Midbrain (tissue), 1 donor: Measurements from ENCODE around the gene TMEM258.

Experiments used
- DNase-seq: peaks from one replicate; lab custom pipeline; 2025; lab: John Stamatoyannopoulos, UW

The TMEM258 gene

DNA sequence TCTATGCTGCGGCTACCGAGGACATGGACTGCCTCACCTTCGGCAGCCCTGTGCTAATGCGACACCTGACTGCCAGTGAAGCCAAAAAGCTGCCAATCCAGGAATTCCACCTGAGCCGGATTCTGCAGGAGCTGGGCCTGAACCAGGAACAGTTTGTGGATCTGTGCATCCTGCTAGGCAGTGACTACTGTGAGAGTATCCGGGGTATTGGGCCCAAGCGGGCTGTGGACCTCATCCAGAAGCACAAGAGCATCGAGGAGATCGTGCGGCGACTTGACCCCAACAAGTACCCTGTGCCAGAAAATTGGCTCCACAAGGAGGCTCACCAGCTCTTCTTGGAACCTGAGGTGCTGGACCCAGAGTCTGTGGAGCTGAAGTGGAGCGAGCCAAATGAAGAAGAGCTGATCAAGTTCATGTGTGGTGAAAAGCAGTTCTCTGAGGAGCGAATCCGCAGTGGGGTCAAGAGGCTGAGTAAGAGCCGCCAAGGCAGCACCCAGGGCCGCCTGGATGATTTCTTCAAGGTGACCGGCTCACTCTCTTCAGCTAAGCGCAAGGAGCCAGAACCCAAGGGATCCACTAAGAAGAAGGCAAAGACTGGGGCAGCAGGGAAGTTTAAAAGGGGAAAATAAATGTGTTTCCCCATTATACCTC lies 3.6 kb upstream of the TMEM258 start:
- no peak for DNase-seq

DNA sequence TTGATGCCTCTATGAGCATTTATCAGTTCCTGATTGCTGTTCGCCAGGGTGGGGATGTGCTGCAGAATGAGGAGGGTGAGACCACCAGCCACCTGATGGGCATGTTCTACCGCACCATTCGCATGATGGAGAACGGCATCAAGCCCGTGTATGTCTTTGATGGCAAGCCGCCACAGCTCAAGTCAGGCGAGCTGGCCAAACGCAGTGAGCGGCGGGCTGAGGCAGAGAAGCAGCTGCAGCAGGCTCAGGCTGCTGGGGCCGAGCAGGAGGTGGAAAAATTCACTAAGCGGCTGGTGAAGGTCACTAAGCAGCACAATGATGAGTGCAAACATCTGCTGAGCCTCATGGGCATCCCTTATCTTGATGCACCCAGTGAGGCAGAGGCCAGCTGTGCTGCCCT lies 3.1 kb upstream of the TMEM258 start:
- DNase-seq, result no peak

DNA sequence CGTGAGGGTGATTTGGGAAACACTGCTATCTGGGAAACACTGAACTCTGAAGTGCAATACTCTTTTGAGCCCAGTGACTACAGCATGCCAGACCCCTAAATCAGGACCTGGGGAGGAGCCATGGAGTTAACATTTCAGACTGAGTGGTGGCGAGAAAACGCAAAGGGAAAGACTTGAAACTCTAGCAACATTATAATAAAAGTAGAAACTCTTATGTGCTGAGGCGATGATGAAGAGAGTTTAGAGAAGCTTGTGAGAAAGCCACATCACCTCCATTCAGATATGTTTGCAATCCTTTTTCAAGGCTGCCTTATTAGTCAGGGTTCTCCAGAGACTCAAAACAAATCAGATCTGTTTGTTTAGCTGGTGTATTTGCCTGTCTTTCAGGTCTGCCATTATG lies 2.2 kb upstream of the TMEM258 start:
- no peak for DNase-seq

DNA sequence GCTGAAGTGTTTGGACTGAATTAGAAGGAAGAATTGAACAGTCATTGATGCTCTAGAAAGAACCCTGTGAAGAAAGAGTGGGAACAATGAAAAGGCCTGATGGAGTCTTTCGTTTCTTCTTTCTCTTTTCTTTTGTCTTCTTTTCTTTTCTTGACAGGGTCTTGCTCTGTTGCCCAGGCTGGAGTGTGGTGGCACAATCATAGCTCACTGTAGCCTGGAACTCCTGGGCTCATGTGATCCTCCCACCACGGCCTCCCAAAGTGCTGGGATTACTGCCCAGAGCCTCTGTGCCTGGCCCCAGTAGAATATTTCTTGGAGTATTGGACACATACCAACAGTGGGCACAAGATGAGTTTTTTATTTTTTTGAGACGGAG lies 1.4 kb upstream of the TMEM258 start:
- DNase-seq, result no peak

DNA sequence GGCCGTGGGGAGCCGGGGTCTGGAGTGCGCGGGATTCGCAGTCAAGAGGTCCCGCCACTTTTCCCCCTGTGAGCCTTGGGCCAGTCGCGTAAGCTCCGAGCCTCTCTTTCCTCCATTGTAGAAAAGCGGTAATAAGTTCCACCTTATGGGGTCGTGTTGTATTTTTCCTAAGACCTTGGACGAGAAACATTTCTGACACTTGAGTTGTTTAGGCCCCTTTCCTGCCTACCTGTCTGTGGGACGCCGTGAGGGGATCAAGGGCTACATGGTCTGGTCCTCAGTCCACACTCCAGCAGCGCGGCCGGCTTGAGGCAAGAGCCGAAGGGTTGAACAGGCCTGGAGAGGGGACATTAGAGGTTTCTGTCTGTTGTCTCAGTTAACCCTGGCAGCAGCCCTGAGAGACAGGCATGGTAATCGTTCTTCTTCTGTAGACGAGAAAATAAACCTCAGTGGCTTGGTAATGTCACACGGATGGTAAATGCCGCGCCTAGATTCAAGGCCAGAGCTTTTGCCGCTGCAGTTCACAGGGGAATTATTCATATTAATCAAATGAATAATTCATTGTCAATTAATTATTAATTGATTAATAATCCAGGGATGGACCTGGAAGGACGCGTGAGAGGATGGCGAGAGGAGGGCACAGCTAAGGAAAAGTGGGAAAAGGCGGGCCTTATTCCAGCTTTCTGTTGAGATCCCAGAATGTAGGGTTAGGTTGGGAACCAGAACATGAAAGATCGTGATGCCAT lies 857 bp upstream of the TMEM258 start:
- DNase-seq, result no peak

DNA sequence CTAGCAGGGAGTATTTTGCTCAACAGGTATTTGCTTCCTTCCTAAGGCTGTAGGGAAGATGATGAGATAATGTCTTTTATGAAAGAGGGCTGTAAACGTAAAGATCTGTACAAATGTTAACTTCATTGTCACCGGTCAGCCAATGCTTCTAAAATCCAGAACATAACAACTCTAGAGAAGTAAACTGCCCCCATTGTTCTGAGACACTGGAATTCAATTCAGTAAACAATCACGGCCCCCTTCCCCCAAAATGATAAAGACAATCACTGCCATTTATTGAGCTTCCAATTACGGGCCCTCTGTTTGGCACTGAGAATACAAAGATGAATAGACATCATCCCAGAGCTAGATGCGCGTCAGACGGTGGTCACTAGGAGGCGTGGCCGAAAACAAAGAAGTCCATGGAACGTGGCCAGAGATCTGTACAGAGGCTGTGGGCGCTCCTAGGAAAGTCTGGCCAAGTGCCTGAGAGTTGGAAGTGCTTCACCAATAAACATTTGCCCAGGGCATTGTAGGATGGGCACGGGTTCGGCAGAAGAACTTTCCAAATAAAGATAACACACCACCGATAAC lies 576 bp downstream of the TMEM258 start:
- DNase-seq, result peak; percentile 92

DNA sequence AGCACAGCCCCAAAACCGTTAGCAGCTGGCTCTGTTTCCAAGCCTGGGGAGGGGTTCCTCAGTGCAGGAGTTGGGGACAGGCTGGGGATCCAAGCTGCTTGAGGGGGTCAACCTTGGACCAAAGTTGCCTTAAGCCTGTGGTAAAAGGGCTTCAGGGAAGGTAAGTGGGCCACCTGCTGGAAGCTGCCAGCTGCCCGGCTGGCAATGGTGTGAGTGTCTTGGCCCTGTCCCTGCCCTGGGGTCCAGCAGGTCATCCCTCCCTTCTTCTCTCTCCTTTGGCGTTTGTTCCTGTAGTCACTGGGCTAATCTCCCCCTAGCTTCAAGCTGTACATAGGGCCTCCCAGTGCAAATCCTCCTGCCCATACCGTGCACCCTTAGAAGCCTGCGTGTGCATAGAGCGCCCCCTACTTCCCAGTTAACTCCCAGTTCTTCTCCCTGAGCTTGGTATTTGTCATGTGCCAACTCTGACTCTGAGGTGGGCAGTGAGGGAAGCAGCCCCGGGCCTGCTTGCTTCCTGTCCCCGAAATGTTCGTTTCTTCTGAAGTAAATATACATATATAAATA lies 4.4 kb downstream of the TMEM258 start:
- DNase-seq, result peak; percentile 74

DNA sequence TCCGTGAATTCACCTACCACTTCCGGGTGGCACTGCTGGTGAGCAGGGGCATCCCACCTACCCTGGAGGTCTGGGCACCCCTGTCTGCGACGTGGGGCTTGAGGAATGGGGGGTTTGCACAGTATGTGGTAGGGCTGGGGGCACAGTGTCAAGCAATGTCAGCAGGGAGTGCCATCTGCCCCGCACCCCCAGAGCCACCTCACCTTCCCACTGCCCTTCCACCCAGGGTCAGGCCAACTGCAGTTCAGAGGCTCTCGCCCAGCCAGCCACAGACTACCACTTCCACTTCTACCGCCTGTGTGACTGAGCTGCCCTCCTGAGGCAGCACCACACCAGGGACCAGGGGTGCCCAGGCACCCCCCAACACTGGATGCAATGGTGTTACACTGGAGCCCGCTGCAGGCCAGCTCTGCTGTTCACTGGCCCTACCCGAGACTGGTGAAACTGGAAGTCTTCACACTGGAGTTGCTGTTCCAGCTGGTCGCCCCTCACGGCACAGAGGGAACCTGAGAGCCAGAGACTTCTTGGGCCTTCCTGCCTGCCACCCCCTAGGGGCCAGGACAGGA lies 6.5 kb downstream of the TMEM258 start:
- DNase-seq, result no peak

DNA sequence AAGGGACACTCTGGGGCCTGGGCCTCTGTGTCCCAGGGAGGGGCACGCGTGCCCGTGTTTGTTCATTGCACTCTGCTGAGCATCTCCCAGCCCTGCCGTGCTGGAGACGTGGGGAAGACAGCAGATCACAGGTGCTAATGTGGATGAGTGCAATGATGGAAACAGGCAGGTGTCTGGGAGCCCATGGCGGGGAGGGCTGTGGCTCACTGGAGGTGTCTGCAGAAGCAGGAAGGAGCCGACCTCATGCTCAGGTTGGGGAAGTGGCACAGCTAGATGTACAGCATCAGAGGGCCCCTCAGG lies 7.9 kb downstream of the TMEM258 start:
- DNase-seq, result no peak

DNA sequence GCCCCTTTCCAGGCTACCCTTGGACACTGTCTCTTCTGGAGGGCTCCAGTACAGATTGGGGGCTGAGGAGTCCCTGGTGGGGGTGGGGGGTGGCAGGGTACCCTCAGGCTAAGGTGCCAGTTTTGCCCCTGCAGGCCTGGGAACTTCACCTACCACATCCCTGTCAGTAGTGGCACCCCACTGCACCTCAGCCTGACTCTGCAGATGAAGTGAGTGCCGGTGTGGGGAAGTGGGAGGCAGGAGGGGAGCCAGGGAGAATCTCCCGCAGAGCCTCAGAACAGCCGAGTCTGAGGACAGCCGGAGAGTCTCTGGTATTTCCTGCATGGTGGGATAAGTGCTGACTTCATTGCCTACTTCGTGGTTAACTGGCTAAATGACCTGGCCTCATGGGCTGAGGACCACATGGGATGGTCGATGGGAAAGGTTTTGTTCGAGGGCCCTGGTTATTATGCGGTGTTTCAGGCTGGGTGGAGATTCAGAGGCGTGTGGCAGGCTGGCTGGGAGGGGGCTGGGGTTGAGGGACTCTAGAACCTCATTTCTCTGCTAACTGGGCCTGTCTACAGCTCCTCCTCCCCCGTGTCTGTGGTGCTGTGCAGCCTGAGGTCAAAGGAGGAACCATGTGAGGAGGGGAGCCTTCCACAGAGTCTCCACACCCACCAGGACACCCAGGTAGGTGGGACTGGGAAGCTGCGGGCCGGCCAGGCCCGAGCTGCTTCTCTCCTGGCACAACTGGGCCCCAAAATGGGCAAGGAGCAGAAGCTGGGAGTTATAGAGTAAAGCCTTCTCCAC lies 8.5 kb downstream of the TMEM258 start:
- no peak for DNase-seq

DNA sequence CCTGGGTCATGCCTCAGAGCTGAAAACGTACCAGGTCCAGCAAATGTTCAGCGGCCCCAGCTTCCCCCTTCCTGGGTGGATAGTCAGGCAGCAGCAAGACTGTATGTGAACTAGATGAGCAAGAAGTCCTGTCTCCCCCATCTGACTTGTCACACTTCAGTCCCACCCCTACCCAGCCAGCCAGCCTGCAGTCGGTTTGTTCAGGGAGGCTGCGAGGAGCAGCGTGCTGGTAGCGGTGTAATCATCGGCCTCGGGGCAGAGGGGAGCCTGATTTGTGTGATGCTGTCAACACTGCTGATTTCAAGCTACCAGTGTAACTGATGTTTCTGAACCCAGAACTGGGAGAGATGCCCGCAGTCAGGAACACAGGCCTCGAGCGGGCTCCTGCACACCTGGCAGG lies 9.6 kb downstream of the TMEM258 start:
- DNase-seq, result no peak

DNA sequence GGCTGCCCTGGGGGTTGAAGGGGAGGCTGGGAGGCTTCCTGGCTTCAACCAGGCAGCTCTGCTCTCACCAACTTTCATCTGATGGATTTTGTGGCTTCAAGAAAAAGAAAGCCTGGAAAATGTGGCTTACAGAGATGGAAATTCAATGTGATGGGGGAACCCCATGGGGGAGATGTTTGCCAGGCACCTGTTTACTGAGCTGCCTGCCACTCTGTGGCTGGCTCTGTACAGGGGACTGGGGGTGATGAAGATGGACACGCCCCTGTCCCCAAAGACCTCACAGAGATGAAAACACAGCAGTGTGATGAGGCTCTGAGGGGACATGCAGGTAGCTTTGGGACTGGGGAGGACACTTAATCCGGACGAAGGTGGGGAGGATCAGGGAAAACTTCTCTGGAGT lies 10.1 kb downstream of the TMEM258 start:
- DNase-seq, result no peak

DNA sequence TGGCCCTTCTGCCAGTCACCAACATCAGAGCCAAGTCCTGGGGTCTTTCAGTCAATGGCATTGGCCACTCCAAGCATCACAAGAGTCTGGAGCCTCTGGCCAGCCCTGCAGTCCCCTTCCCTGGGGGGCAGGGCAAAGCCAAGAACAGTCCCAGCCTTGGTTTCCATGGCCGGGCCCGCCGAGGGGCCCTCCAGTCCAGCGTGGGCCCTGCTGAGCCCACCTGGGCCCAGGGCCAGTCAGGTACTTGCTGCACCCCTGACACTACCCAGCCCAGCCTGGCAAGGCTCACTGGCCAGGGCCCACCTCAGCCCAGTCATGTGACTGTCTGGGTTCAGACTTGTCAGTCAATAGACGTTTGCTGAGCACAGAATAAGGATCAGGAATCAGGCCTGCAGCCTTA lies 10.8 kb downstream of the TMEM258 start:
- no peak for DNase-seq

DNA sequence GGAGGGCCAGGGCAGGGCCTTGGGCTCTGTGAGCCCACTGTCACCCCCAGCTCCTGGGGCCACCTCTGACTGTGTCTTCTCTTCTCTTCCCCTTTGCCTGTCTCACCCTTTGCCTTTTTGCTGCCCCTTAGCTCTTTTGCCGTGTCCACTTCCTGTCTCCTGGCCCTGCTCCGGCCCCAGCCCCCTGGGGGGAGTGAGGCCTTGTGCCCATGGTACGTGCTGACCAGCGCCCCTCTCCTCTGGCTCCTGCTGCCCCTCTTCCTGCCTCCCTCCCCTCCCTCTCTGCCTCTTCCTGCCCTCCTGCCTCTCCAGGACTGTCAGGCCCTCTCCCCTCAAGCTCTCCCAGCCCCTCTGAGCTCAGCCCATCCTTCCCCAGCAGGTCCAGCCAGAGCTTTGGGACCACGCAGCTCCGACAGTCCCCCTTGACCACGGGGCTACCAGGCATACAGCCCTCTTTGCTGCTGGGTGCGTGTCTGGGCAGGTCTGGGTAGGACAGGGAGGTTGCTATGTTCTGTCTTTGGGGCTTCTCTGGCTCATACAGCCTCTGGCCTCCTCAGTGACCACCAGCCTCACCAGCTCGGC lies 11.7 kb downstream of the TMEM258 start:
- DNase-seq, result no peak

DNA sequence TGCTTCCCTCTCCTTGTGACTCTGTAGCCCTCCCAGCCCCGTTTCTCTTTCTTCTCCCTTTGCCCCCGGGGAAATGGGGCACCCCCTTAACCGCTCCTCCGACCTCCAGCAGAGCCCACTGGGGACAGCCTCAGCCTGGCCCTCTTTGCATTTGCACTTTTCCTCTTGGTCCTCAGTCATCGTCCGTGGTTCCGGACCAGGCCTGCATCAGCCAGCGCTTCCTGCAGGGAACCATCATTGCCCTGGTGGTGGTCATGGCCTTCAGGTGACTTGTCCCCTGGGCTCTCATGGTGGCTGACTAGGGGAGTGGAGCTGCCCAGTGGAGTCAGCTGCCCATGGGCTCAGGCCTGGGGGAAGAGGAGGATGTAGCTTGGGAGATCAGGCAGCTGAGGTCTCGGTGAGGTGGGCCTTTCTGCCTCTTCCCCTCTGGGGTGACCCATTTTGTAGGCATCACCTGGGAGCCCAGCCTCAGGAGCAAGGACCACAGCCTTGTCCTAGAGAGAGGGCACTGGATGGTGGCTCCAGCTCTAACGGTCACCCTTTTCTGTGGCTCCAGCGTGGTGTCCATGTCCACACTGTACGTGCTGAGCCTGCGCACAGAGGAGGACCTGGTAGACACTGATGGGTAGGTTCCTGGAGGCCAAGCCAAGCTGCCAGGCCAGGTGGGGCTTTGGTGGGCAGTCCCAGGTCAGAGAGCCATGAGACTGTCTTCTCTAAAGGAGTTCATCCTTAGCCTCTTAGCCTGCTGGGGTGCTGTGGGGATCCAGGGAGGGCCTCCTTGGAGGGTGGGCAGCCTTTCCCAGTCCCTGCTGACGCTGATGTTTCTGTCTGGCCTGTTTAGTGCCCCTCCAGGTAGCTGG lies 12.5 kb downstream of the TMEM258 start:
- no peak for DNase-seq

DNA sequence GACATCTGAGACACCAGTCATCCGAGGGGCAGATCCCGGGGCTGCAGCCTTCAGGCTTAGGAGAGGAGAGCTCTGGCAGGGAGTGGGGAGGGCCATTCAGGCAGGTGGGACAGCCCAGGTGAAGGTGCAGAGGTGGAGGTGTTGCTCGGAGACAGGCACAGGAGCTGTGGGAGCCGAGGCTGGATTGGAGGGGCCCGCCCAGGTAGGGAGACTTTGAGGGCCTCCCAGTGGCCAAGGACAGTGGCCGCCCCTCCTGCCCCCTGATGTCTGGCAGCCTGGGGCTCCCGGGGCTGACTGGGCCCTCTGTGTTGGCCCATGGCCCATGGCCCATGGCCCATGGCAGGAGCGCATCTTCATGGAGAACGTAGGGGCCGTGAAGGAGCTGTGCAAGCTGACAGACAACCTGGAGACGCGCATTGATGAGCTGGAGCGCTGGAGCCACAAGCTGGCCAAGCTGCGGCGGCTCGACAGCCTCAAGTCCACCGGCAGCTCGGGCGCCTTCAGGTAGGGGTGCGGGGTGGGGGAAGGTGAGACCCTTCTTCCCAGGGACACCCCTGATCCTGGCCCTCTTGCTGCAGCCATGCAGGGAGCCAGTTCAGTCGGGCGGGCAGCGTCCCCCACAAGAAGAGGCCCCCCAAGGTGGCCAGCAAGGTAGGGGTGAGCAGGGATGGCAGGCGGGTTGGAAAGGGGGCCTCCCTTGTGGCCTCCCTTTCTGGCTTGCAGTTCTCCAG lies 13.3 kb downstream of the TMEM258 start:
- no peak for DNase-seq

DNA sequence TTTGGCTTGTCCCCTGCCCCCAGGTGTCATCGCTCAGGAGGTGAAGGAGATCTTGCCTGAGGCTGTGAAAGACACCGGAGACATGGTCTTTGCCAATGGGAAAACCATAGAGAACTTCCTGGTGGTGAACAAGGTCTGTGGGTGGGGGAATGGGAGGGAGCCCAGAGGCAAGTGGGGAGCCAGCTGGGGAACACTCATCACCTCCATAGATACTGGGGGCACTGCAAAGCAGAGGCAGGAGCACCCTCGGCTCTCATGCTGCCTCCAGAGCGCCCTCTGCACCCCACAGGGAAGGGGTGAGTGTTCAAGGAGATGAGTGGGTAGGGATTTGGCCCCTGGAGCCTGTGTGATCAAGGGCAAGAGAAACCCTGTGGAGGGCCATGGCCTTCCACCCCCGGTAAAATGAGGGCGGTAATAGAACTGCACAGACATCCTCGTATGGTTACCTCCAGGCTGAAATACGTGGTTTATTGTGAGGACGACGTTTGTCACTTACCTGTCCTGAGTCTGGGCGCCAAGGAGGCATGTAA lies 14.0 kb downstream of the TMEM258 start:
- no peak for DNase-seq

DNA sequence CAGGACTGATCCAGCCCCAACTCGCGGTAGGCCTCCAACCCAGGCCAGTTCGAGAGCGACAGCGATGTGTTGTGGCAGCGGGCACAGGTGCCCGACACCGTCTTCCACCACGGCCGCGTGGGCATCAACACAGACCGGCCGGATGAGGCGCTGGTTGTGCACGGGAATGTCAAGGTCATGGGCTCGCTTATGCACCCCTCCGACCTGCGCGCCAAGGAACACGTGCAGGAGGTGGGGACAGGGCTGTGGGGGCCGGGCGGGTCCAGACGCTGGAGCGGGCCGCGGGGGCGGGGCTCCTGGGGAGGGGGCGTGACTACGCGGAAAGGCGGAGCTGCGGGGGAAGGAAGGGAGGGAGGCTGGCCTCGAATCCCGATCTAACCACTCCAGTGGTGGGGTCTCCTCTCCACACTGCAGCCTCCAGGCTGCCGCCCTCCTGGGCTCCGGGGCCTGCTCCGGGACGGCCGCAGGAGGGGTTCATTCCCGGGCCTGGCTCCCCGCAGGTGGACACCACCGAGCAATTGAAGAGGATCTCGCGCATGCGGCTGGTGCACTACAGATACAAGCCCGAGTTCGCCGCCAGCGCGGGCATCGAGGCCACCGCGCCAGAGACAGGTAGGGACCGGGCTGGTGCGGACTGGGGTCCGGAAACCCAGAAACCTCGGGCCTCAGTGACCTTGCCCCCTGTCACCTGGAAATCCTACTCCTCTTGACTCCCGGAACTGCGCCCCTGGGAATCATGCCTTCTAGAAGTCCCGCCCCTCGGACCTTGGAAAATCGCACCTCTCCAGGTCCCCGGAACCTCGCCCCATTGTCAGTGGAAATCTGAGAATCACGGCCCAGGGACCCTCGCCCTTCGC lies 14.9 kb downstream of the TMEM258 start:
- DNase-seq, result peak; percentile 22

DNA sequence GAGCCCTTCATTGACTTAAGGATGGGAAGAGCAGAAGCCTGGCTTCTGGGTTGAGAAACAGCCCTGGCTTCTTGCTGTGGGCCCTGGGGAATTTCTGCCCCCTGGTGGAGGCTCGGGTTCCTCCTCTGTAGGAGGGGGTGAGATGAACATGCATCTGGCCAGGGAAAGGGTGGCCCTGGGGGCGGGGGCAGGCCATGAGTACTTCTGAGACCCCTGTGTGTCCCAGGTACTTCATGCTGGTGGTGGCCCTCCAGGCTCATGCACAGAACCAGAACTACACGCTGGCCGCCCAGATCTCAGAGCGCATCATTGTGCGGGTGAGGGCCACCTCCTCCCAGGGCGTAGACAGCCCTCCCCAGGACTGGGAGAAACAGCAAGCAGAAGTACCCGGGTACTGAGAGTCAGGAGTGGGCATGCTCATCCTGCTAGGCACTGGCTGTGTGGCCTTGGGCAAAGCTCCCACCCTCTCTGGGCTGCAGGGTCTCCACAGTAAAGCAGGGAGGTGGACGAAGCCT lies 15.8 kb downstream of the TMEM258 start:
- peak; percentile 56 for DNase-seq
